AG20443 (cell line): ENCODE results near the gene GOLGA6L7.
"Not testable (repeated sequence)": the region's sequence is repeated elsewhere in the genome, so short reads cannot be mapped to it uniquely, and the experiment has no call there.

ENCODE experiments used
- DNase-seq: peaks from one replicate; pipeline ENCODE4 v3.0.0; 2012; ENCODE audit warnings: low spot score, mixed read lengths

Gene GOLGA6L7

DNA sequence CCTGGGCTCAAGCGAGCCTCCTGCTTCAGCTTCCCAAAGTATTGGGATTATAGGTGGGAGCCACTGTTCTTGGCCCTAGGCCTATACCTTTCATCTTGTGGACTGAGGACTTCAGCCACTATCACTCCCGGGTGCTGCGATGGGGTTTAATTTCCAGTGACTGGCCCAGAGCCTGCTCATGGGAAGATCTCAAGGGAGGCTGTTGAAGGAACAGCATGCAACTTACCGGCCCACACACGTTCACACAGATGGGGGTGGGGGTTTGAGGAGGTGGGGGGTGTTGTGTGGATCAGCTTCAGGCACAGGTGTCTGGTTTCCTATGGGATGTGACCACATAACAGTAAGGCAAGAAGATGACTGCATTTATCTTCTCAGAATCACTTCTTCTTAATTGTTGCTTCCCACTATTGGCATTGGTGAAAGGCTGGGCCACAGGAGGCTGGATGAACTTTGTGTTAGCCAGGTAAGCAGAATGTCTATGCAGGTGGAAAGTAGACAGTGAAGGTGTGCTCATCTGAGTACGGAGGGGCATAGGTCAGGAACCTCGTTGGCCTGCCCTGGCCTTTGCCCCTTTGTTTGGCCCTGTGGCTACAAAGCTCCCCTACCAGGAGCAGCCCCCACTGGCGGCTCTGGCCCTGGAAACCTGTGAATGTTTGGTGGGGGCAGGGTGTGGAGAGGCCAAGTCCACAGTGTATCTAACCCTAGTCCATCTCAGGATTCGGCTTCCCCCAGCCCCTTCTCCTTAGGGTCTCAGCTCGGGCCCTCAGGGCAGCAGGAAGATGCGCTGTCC is 35.9 kb upstream of the GOLGA6L7 start:
- DNase-seq = no peak

DNA sequence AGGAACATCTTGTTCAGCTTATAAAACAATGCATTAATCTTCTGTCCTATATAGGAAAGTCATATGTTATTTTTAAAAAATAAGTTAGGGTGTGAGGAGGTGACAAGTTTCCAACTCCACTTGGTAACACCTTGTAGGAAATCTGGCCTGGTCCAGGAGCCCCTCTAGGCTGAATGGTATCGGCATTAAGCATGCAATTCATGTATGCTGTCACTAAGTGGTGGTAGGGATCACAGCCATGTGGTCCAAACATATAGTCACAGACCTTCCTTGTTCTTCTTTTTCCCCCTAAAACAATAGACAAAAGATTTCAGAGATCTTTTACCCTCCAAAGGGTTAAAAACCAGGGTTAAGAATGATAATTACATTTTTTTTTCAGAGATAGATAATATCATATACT is 33.2 kb upstream of the GOLGA6L7 start:
- no peak for DNase-seq

DNA sequence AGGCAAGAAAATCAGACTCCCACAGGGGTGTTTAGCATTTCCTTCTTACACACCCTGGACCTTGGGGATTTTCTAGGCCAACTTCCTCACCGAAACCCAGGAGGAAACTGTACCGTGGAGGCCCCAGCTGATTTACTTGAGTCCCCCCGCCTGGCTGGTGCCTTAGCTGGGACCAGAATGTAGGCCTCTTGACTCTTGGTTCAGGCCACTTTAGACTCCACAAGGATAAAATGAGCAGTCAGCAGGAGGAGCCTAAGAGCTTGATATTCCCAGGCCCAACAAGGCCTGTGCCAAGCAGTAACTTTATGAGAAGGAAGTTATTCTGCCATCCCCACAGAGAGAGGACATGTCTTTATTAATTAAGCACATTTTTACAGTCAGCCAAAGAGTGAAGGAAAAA is 32.7 kb upstream of the GOLGA6L7 start:
- DNase-seq = no peak

DNA sequence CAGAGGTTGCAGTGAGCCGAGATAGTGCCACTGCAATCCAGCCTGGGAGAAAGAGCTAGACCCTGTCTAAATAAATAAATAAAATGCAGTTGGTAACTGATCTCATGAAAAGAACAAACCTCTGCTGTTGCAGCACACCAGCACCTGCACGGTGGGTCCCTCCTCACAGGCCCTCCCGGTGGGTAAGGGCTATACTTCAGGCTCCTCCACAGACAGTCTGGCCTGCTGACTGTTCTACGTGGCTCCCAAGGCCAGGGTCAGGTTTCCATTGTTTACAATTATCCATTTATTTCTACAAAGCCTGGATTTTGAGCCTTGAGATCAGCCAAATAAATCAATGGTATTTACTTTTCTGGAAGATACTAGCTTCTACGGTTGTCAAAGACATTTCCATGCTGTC is 32.2 kb upstream of the GOLGA6L7 start:
- DNase-seq = no peak

DNA sequence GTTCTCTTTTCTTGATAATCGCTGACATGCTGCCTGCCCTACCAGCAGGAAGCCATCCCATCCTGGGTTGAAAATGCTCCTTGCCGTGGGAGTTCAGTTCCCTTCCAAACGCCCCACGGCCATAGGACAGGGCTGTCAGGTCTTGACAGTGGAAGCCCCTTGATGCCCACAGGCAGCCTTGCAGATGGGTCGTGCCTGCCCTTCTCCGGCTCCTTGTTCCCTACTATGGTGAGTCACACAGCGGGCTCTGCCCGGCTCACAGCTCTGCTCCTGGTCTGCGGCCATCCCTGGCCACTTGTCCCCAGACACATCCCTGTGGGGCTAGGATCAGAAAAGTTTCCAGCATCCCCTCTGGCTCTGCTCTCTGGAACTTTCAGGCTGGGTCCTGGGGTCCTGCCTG is 31.1 kb upstream of the GOLGA6L7 start:
- DNase-seq = no peak

DNA sequence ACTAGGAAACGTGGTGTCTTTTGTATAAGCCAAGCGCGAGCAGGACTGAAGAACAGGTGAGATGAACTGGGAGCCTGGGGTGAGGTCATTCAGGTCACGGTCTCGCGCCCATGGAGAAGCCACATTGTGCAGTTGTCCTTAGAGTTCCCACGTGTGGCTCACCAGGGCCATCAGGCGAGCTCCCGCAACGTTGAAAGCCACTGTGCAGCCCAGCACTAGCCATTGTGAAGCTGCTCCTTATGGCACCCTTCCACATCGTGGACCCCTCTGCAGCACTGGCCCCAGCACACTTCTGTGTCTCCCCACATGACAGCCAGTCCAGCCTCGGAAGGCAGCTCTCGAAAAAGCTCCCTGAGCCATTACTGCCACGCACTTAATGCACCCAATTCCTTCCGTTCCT is 29.8 kb upstream of the GOLGA6L7 start:
- no peak for DNase-seq

DNA sequence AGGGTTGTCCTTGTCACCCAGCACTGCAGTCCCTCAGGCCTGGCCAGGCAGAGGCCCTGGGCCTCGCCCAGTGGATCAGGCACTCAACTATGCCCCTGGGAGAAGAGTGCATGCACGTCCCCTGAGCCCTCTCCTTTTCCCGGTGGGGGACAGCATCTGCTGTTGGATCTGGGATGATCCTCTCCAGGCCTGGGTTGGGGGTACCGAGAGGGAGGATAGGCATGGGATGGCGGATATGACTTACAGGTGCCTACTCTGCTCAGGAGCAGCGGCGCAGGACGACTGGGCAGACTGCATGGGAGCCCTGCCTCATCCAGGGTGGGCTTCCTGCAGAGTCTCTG is 28.4 kb upstream of the GOLGA6L7 start:
- DNase-seq = no peak

DNA sequence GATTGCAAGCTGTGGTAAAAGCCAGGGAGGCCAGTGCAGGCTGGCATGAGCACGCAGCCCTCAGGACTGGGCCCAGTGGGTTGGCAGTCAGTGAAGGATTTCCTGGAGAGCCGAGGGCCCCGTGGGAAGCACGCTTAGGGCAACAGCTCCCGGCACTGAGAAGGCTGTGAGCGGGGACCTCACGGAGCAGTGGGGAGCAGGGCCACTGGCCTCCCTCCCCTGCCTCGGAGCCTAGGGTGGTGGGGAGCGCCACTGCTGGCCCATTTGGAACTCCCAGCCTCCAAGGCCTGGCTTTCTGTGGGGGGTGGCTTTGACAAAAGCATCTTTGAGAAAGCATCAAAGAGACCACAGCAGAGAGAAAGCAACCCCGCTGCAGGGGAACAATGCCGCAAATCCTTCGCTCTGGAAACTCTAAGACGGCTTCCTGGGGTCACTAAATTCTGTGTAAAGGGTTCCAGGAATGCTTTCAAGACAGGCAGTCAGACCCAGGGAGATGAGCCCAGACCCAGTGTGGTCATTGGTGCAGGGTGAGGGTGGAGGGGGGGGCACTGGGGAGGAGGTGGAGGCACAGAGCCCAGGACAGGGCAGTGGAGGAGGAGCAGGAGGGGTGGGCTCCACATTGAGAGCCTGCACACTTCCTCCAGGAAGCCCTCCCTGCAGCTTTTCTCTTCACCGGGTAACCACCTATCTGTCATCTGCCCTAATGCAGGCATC is 27.8 kb upstream of the GOLGA6L7 start:
- no peak for DNase-seq

DNA sequence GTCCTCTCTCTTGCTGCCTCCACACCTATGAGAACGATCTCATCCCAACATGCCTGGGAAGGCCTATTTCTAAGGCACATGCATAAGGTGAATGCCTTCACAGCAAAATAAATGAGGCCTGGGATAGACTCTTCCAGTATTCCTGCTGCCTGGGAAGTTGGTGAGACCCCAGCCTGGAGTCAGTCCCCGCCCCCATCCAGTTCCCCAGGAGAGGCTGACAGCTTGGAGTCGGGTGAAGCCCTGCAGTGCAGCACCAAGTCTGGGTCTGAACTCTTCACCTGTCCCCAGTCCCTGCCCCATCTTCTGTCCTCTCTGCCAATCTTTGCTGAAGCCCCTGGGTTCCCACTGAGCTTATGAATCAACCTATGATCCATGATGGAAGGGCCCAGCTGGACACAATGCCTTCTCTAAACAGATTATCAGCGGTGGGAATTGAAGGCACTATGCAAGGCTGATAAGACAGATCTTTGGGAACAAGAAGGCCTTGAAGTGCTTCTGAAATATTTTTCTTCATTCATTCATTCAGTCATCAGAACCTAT is 27.1 kb upstream of the GOLGA6L7 start:
- DNase-seq = no peak

DNA sequence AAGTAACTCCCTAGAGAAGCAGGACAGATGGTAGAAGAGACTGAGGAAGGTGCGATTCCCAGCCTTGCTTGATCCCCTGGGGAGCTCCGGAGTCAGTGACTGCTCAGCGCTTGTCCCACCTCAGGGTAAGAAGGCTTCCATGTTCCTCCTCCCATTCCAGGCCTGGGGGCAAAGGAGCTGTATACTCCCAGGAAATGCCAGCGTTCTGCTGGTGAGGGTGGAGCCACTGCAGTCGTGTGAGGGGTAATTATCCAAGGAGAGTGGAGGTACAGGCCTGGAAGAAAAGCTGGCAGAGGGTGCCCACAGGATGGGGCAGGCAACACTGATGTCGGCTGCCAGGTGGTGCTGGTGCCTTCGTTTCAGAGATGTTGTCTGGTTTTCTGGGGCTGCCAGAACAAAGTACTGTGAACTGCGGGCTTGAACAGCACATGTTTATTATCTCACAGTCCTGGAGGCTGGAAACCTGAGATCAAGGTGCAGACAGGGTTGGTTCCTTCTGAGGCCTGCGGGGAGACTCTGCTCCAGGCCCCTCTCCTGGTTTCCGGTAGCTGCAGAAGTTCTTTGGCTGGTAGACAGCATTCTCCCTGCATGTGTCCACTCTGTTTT is 25.2 kb upstream of the GOLGA6L7 start:
- DNase-seq = no peak

DNA sequence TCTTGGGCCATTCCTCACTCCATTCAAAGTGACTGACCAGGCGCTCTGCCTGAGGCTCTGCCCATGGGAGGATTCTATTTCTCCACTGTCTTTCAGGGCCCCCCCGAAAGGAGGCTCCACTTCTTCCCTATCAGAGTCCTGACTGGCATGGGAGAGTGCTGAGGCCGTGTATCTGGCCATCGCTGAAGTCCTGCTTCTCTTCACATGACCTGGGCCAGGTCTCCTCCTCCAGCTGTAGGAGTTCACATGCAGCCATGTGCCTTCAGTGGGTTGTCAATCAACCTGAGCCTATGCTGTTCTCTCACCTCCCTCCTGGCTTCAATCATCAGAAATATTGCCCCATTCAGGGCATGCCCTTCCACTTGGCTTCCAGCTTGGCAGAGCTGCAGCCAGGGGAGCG is 24.6 kb upstream of the GOLGA6L7 start:
- no peak for DNase-seq

DNA sequence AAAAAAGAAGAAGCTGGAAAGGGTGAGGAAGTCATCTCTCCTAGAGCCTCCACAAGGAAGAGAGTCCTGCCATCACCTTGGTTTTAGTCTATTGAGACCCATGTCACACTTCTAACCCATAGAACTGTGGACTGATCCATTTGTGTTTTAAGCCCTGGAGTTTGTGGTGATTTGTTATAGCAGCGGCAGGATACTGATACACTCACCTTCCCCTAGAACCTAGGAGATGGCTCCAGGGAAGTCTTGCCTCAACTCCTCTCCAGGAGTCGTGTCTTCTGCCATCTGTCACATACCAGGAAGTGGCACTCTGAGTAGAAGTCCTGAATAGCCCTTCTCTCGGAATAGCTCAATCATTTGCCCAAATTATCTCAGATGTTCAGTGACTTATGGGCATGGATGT is 22.7 kb upstream of the GOLGA6L7 start:
- no peak for DNase-seq

DNA sequence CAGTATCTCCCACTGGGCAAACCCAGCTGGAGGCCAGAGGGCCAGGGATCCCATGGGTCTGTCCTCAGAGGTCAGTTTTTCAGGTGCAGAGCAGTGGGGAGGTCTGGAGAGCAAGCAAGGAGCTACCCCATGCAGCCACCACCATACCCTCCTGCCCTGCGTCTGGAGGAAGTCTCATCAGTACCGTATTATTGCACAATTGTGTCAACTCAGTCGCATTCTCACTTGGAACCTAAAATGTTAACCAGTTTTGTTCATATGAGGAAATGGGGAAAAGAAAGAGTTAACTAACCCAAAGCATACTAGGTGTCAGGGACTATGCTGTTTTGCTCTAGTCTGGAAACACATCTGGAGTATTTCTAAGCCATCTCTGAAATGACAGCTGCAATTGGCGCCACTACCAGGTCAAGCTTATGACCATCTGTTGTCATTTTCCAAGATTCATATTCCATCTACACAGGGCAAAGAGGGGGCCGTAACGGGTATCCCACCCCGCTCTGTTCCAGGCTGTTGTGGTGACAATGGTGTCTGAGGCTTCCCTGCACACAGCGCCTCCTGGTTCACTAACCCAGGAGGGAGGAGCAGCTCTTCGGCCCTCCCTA is 20.4 kb upstream of the GOLGA6L7 start:
- DNase-seq = no peak

DNA sequence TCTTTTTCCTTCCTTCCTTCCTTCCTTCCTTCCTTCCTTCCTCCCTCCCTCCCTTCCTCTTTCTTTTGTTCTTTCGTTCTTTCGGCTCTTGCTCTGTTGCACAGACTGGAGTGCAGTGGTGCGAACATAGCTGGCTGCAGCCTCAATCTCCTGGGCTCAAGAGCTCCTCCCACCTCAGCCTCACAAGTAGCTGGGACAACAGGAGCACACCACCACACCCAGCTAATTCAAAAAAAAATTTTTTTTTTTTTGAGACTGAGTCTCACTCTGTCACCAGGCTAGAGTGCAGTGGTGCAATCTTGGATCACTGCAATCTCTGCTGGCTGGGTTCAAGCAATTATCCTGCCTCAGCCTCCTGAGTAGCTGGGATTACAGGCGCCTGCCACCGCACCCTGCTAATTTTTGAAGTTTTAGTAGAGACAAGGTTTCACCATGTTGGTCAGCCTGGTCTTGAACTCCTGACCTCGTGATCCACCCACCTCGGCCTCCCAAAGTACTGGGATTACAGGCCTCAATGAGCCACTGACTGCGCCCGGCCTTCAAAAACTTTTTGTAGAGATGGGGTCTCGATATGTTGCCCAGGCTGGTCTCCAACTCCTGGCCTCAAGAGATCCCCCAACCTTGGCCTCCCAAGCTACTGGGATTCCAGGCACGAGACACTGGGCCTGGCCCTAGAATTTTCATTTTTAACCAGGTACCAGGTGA is 13.3 kb upstream of the GOLGA6L7 start:
- DNase-seq = not testable (repeated sequence)

DNA sequence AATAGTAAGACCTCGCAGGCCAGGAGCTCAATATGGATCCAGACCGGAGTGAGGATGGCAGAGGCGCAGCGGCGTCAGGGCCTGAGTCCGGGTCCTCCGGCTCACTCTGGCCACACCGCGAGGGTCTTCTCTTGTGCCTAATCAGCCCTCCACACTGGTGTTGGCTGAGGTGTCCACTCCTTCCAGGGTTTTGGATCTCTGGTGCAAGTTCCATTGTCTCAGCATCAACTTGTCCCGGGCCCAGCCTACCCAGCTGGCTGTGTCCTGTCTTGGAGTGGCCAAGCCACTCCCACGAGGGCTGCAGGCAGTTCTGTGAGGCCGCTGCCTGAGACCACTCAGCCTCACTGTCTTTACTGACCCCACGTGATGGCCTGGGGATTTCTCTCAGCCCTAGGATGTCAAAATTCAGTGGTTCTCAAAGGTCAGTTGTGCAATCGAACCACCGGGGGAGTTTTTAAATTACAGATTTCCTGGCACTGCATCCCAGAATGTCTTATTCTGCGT is 12.6 kb upstream of the GOLGA6L7 start:
- peak; percentile 28 for DNase-seq

DNA sequence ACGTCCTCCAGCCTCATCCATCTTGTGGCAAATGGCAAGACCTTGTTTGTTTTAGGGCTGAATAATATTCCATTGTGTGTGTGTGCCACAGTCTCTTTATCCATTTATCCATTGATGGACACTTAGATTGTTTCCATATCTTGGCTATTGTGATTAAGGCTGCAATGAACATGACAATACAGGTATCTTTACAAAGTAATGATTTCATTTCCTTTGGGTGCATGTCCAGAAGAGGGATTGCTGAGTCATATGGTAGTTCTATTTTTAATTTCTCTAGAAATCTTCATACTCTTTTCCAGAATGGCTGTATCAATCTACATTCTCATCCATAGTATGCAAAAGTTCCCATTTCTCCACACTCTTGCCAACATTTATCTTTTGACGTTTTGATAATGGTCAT is 6.1 kb upstream of the GOLGA6L7 start:
- DNase-seq = not testable (repeated sequence)

DNA sequence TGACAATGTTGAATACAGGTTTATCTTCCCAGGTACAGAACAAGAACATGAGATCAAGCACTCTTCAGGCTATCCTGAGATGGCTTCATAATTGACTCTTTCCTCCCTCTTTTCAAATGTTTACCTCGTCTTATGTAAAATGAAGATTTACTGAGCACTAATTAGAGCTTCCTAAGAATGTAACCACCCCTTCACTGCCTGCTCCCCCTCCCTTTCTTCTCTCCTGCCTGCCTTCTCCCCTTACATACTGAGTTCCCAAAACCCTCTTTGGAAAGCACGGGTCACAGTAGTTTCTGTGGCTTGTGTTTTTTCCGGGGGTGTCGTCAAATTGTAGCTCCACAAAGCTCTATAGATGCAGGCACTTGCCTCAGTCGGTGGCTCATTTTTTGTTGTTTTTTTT is 5.2 kb upstream of the GOLGA6L7 start:
- not testable (repeated sequence) for DNase-seq

DNA sequence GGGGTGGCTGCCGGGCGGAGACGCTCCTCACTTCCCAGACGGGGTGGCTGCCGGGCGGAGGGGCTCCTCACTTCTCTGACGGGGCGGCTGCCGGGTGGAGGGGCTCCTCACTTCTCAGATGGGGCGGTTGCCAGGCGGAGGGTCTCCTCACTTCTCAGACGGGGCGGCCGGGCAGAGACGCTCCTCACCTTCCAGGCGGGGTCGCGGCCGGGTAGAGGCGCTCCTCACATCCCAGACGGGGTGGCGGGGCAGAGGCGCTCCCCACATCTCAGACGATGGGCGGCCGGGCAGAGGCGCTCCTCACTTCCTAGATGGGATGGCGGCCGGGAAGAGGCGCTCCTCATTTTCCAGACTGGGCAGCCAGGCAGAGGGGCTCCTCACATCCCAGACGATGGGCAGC is 1.3 kb upstream of the GOLGA6L7 start:
- DNase-seq = not testable (repeated sequence)

DNA sequence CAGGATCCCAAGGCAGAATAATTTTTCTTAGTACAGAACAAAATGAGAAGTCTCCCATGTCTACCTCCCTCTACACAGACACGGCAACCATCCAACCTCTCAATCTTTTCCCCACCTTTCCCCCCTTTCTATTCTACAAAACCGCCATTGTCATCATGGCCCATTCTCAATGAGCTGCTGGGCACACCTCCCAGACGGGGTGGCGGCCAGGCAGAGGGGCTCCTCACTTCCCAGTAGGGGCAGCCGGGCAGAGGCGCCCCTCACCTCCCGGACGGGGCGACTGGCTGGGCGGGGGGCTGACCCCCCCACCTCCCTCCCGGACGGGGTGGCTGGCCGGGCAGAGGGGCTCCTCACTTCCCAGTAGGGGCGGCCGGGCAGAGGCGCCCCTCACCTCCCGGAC is 827 bp upstream of the GOLGA6L7 start:
- DNase-seq = not testable (repeated sequence)

DNA sequence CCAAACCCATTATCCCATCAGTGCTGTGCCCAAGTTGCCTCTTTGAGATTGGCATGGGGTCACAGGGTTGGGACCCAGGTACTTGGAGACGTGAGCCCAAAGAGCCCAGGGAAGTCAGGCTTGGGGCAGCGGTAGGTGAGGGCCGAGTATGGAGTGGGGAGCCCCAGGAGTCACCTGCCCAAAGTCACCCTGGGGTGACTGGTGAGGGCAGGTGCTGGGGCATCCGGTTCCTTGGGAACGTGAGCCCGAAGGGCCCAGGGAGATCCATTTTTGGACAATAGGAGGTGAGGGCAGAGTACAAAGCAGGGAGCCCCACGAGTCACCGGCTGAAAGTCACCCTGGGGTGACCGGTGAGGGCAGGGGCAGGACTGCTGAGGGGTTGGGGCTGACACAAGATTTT is 485 bp downstream of the GOLGA6L7 start:
- not testable (repeated sequence) for DNase-seq

DNA sequence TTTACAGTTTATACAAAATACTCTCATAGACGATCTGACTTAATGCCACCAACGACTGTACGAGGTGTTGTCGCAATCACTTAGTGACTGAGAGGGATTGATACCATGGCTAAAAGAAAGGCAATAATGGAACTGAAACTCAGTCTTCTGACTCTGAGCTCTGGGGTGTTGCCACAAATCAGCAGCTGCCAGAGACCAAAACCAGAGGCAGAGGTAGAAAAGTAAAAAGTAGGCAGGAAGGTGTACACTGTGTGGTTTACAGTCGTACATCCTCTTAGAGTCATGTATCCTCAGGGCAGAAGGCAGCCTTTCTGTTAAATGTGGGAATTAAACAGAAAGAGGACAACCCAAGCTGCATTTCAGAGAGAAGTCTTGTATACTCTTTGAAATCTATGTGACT is 1.2 kb downstream of the GOLGA6L7 start:
- DNase-seq = not testable (repeated sequence)

DNA sequence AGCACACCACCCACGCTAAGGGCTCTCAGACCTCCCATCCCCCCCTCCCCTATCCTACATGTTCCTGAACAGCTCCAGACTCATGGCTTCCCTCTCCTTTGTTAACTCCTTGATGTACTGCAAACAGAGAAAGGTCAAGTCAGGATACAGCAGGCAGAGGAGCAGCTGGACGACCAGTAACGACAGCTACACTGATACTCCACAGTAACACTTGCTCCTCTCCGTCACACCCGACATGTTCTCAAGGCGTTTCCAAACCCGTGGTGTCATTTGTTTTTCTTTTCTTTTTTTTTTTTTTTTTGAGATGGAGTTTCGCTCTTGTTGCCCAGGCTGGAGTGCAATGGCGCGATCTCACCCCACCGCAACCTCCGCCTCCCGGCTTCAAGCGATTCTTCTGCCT is 4.3 kb downstream of the GOLGA6L7 start:
- DNase-seq = not testable (repeated sequence)
